H1 (cell line): ENCODE measurements around the gene ATP2C1. TPM values are rescaled to one million over a fixed set of nuclear protein-coding genes. Genes with fewer than 3 reads are reported as not detected.

Experiments used
- CTCF ChIA-PET: fragments of 300-600 bp; sonication (Branson Sonifier 250); formaldehyde crosslinking; loops from one replicate; lab custom pipeline; 2021; ENCODE audit not compliant: partially characterized antibody; lab: Charles Lee
- POLR2A ChIA-PET: fragments of 300-600 bp; sonication (Branson Sonifier 250); formaldehyde crosslinking; loops from one replicate; lab custom pipeline; 2021; ENCODE audit warnings: inconsistent platforms; ENCODE audit not compliant: partially characterized antibody; lab: Charles Lee
- DNase-seq, 2 experiments: peaks; one replicate each; pipeline versions ENCODE4 v3.0.0 to v3.0.0-alpha.2; 2010 to 2022; ENCODE audit warnings: low spot score in 2 of 2, low read depth in 1 of 2, mixed read lengths in 1 of 2
- FAIRE-seq: peaks from 2 replicates; lab custom pipeline; 2011; peaks lifted over from hg19 to GRCh38; lab: Jason Lieb, UNC
- H2AFZ ChIP-seq: 2 replicates; pipeline ENCODE4 v1.8.1; 2012; ENCODE audit warnings: low read length, inconsistent platforms
- H2AK5ac ChIP-seq: 2 replicates; pipeline ENCODE4 v1.6.1; 2013; ENCODE audit warnings: low read depth, low read length
- H2BK120ac ChIP-seq: replicated peaks from 2 replicates; pipeline ENCODE3; 2013; ENCODE audit warnings: low read depth, low read length, inconsistent platforms
- H2BK12ac ChIP-seq: 2 replicates; pipeline ENCODE4 v1.6.1; 2013; ENCODE audit warnings: low read depth, low read length
- H2BK15ac ChIP-seq: 2 replicates; pipeline ENCODE4 v1.6.1; 2013; ENCODE audit warnings: low read length
- H2BK20ac ChIP-seq: 2 replicates; pipeline ENCODE4 v1.6.1; 2013; ENCODE audit warnings: low read length
- H2BK5ac ChIP-seq: 2 replicates; pipeline ENCODE4 v1.6.1; 2013; ENCODE audit warnings: low read depth, low read length
- H3K14ac ChIP-seq: 2 replicates; pipeline ENCODE4 v1.6.1; 2013; ENCODE audit warnings: inconsistent platforms; ENCODE audit not compliant: insufficient read length
- H3K18ac ChIP-seq: 2 replicates; pipeline ENCODE4 v1.6.1; 2013; ENCODE audit warnings: low read length; ENCODE audit errors: extremely low read depth
- H3K23ac ChIP-seq: 2 replicates; pipeline ENCODE4 v1.6.1; 2013; ENCODE audit warnings: inconsistent platforms; ENCODE audit not compliant: insufficient read length
- H3K23me2 ChIP-seq: 2 replicates; pipeline ENCODE4 v1.6.1; 2013; ENCODE audit warnings: low read depth, low read length
- H3K27ac ChIP-seq: 2 replicates; pipeline ENCODE4 v1.6.1; 2011; ENCODE audit warnings: low read depth, low read length, inconsistent platforms
- H3K27me3 ChIP-seq, 4 experiments: replicated peaks in 1 of 4; 1 replicate in 1 of 4; 2 replicates in 3 of 4; pipeline versions ENCODE4 v1.6.1 to v1.8.1; 2011 to 2013; ENCODE audit warnings: low read length in 3 of 4, mild to moderate bottlenecking in 3 of 4, inconsistent platforms in 2 of 4, mixed read lengths in 2 of 4, moderate library complexity in 1 of 4; ENCODE audit not compliant: control insufficient read depth in 3 of 4, insufficient read depth in 3 of 4; ENCODE audit errors: extremely low read depth in 1 of 4
- H3K36me3 ChIP-seq, 4 experiments: 2 replicates each; pipeline versions ENCODE4 v1.6.1 to v1.8.1; 2011 to 2013; ENCODE audit warnings: mild to moderate bottlenecking in 4 of 4, low read length in 3 of 4, moderate library complexity in 2 of 4, control low read depth in 1 of 4, inconsistent platforms in 1 of 4; ENCODE audit not compliant: insufficient read depth in 4 of 4, control insufficient read depth in 2 of 4
- H3K4ac ChIP-seq: replicated peaks from 2 replicates; pipeline ENCODE3; 2013; ENCODE audit warnings: low read length, low read depth, mixed read lengths, inconsistent platforms; ENCODE audit not compliant: insufficient read length
- H3K4me1 ChIP-seq, 4 experiments: replicated peaks in 1 of 4; 1 replicate in 1 of 4; 2 replicates in 3 of 4; pipeline versions ENCODE4 v1.6.1 to v1.8.1; 2011 to 2013; ENCODE audit warnings: low read length in 3 of 4, inconsistent platforms in 2 of 4, mixed read lengths in 1 of 4; ENCODE audit not compliant: insufficient read depth in 4 of 4, control insufficient read depth in 3 of 4
- H3K4me2 ChIP-seq, 2 experiments: 2 replicates each; pipeline versions ENCODE4 v1.6.1 to v1.8.1; 2011 to 2013; ENCODE audit warnings: low read depth in 2 of 2, low read length in 2 of 2, control low read depth in 1 of 2, inconsistent platforms in 1 of 2, mild to moderate bottlenecking in 1 of 2; ENCODE audit not compliant: insufficient read depth in 1 of 2
- H3K4me3 ChIP-seq, 4 experiments: fragments of 200-600, 300-600 bp in 1 of 4; sonication (generic), shearing (Covaris generic), sonication (Bioruptor Twin) in 1 of 4; 2 replicates each; pipeline versions ENCODE4 v1.5.1 to v1.8.1; 2011 to 2016; ENCODE audit warnings: low read length in 4 of 4, low read depth in 3 of 4, control low read depth in 2 of 4, inconsistent platforms in 2 of 4, mild to moderate bottlenecking in 2 of 4, mixed read lengths in 1 of 4, moderate library complexity in 1 of 4; ENCODE audit not compliant: insufficient read depth in 2 of 4; ENCODE audit errors: extremely low read depth in 1 of 4
- H3K56ac ChIP-seq: replicated peaks from 2 replicates; pipeline ENCODE3; 2013; ENCODE audit warnings: low read depth, mild to moderate bottlenecking, mixed read lengths, low read length, inconsistent platforms; ENCODE audit not compliant: insufficient read length
- H3K79me1 ChIP-seq: 2 replicates; pipeline ENCODE4 v1.6.1; 2013; ENCODE audit warnings: low read depth, low read length, control low read depth
- H3K79me2 ChIP-seq, 2 experiments: 2 replicates each; pipeline versions ENCODE4 v1.6.1 to v1.8.1; 2012 to 2013; ENCODE audit warnings: low read length in 2 of 2, mild to moderate bottlenecking in 2 of 2, inconsistent platforms in 1 of 2; ENCODE audit not compliant: insufficient read depth in 2 of 2, control insufficient read depth in 1 of 2
- H3K9ac ChIP-seq, 4 experiments: replicated peaks in 1 of 4; 1 replicate in 1 of 4; 2 replicates in 3 of 4; pipeline versions ENCODE4 v1.6.1 to v1.8.1; 2011 to 2013; ENCODE audit warnings: low read depth in 3 of 4, low read length in 3 of 4, control low read depth in 2 of 4, mild to moderate bottlenecking in 2 of 4, moderate library complexity in 2 of 4, inconsistent platforms in 1 of 4; ENCODE audit errors: extremely low read depth in 1 of 4
- H3K9me3 ChIP-seq, 2 experiments: 2 replicates each; pipeline versions ENCODE4 v1.6.1 to v1.8.1; 2012 to 2013; ENCODE audit warnings: mild to moderate bottlenecking in 2 of 2, moderate library complexity in 2 of 2, control low read depth in 1 of 2, inconsistent platforms in 1 of 2, low read depth in 1 of 2, low read length in 1 of 2, mixed read lengths in 1 of 2; ENCODE audit not compliant: insufficient read depth in 2 of 2
- H4K20me1 ChIP-seq, 2 experiments: replicated peaks in 1 of 2; 2 replicates each; pipeline versions ENCODE3 to v1.8.1; 2011 to 2013; ENCODE audit warnings: inconsistent platforms in 2 of 2, low read length in 2 of 2, mild to moderate bottlenecking in 1 of 2; ENCODE audit not compliant: insufficient read depth in 2 of 2, control insufficient read depth in 1 of 2
- H4K5ac ChIP-seq: 2 replicates; pipeline ENCODE4 v1.6.1; 2013; ENCODE audit warnings: low read length, low read depth, mixed read lengths, inconsistent platforms; ENCODE audit not compliant: insufficient read length
- H4K8ac ChIP-seq: 2 replicates; pipeline ENCODE4 v1.8.0; 2013; ENCODE audit warnings: mild to moderate bottlenecking, moderate library complexity, low read length, inconsistent platforms; ENCODE audit not compliant: insufficient read depth; ENCODE audit errors: extremely low read depth
- H4K91ac ChIP-seq: replicated peaks from 2 replicates; pipeline ENCODE3; 2013; ENCODE audit warnings: low read length, mixed read lengths, inconsistent platforms; ENCODE audit not compliant: insufficient read length
- ASH2L ChIP-seq: fragments of 200-600, 300-600 bp; sonication (generic); IDR thresholded peaks from one replicate; pipeline ENCODE4 v1.7.1; 2017; ENCODE audit warnings: low read length
- ATF2 ChIP-seq: IDR thresholded peaks from 2 replicates; pipeline ENCODE4 v1.6.1; 2012; ENCODE audit warnings: low read length, inconsistent platforms
- CHD1 ChIP-seq: IDR thresholded peaks from 2 replicates; pipeline ENCODE4 v1.6.1; 2012; ENCODE audit warnings: low read depth, low read length, improper control_type of control experiment
- HDAC6 ChIP-seq: IDR thresholded peaks from one replicate; pipeline ENCODE4 v1.7.1; 2012; ENCODE audit warnings: low read depth, mild to moderate bottlenecking, inconsistent platforms, low read length, moderate library complexity
- KDM4A ChIP-seq: IDR thresholded peaks from one replicate; pipeline ENCODE4 v1.7.1; 2012; ENCODE audit warnings: low read depth, mild to moderate bottlenecking, moderate library complexity, low read length, inconsistent platforms; ENCODE audit not compliant: severe bottlenecking
- RFX5 ChIP-seq: IDR thresholded peaks from 2 replicates; pipeline ENCODE4 v1.6.1; 2011; ENCODE audit warnings: low read depth, low read length, improper control_type of control experiment, borderline replicate concordance
- SAP30 ChIP-seq: fragments of 300-600 bp; sonication (generic); IDR thresholded peaks from 2 replicates; pipeline ENCODE4 v1.7.1; 2012; ENCODE audit warnings: low read length, moderate library complexity, mild to moderate bottlenecking, inconsistent platforms; ENCODE audit not compliant: insufficient read depth, insufficient replicate concordance
- SIN3A ChIP-seq, 2 experiments: IDR thresholded peaks in 1 of 2; conservative IDR thresholded peaks in 1 of 2; 2 replicates each; pipeline ENCODE4 v1.6.1; 2011 to 2012; ENCODE audit warnings: low read length in 2 of 2, improper control_type of control experiment in 1 of 2, low read depth in 1 of 2, mild to moderate bottlenecking in 1 of 2
- USF2 ChIP-seq: IDR thresholded peaks from 2 replicates; pipeline ENCODE4 v1.6.1; 2011; ENCODE audit warnings: low read length, improper control_type of control experiment
- ZNF274 ChIP-seq: IDR thresholded peaks from 2 replicates; pipeline ENCODE4 v1.7.0; 2012; ENCODE audit warnings: low read length, borderline replicate concordance; ENCODE audit errors: extremely low read depth
- WGBS, 2 experiments: shearing (Covaris generic) in 1 of 2; methylation state at CpG; one replicate each; pipeline versions ENCODE4 v1.1.6 to v1.1.7; 2013 to 2015; ENCODE audit warnings: low lambda C conversion rate in 2 of 2, mixed read lengths in 2 of 2, inconsistent platforms in 1 of 2, low coverage in 1 of 2, missing lambda C conversion rate in 1 of 2; ENCODE audit not compliant: insufficient replicate concordance in 2 of 2, insufficient coverage in 1 of 2, insufficient read length in 1 of 2; ENCODE audit errors: extremely low coverage in 1 of 2, missing lambda C conversion rate in 1 of 2; 5-methylcytosine and 5-hydroxymethylcytosine counted together
- polyA plus RNA-seq, 7 experiments: library from polyadenylated mRNA; depleted of rRNA in 3 of 7; stranded (reverse) in 5 of 7; unstranded in 2 of 7; fragments of >200 nt in 5 of 7; fragments of 200-250 nt in 2 of 7; gene quantifications; 1 replicate in 5 of 7; 2 replicates in 1 of 7; 4 replicates in 1 of 7; pipeline versions ENCODE4 v1.2.1 to v1.2.3, GENCODE V29; 2011 to 2013; ENCODE audit warnings: missing spikeins in 2 of 7, mixed read lengths in 2 of 7
- total RNA-seq: library from RNA; stranded (reverse); fragmentation: NEBNext Ultra II Directional; extraction: Animal tissue kit (Norgen Biotek cat#: 25700); gene quantifications from 2 replicates; pipeline ENCODE4 v1.2.1, GENCODE V29; 2021

Gene ATP2C1
- total and polyA plus RNA-seq, 2 of the 8 experiments (the other 6 are each of a cell fraction or from before 2014, with no cell fraction given) = 50.7 to 68.5 TPM

GRCh38 chr3:130849091-130849552 lies 44.8 kb upstream of the ATP2C1 start:
- Histone ChIP-seq H3K4me1 (peaks cover 2 to 13% (median 8%) of the 10 kb centered on the region in 4 experiments), H2BK5ac (no peak overlapping the region), H3K56ac (no peak overlapping the region), H3K14ac (no peak overlapping the region), H3K23me2 (no peaks in the 10 kb centered on the region), H3K79me1 (no peaks in the 10 kb centered on the region), H3K27me3 (no peaks in the 10 kb centered on the region), H2AK5ac (no peak overlapping the region), H3K9ac (no peak overlapping the region), H3K18ac (0 out of 2 replicates have a peak overlapping the region, but pooled peaks have one; percentile 48), H2BK120ac (no peak overlapping the region), H2AFZ (peak overlapping the region; percentile 76; the same call in 1 of the 2 replicates), H3K4ac (no peak overlapping the region), H3K79me2 (no peaks in the 10 kb centered on the region), H3K23ac (no peak overlapping the region), H3K4me3 (no peak overlapping the region), H3K27ac (no peak overlapping the region), H3K4me2 (no peak overlapping the region), H4K8ac (no peak overlapping the region), H4K91ac (no peak overlapping the region), H4K5ac (no peak overlapping the region), H4K20me1 (no peaks in the 10 kb centered on the region), H3K9me3 (no peaks in the 10 kb centered on the region), H2BK20ac (no peak overlapping the region), H2BK15ac (no peak overlapping the region), H3K36me3 (no peaks in the 10 kb centered on the region), H2BK12ac (no peak overlapping the region)
- POLR2A ChIA-PET = interaction anchor here (1.9 kb wide), 1 partner anchor 9 kb away, joined by 4 read pairs; no protein-coding TSS in a partner anchor
- CTCF ChIA-PET = interaction anchor here (1.6 kb wide), 1 partner anchor 44 kb away, joined by 7 read pairs; the partner anchor contains the start of gene ATP2C1
- DNase-seq = no peak
- whole genome bisulfite sequencing, 2 experiments = 36% methylated on average over 1 of the region's 1 CpG; no CpG with 5 or more reads in 1 of the 2 experiments
- FAIRE-seq = no peak
- TF ChIP-seq CHD1 (no peak), HDAC6 (no peak), USF2 (no peak), ASH2L (no peak), KDM4A (no peak), RFX5 (no peak), ZNF274 (no peak), ATF2 (no peak), SIN3A (conservative IDR thresholded peaks at IDR 0.05 in 1 of 2, IDR thresholded peaks at IDR 0.05 in 1 of 2; ENCODE audit: low read depth in 1 of 2, low read length in 2 of 2) (no peak), SAP30 (no peak)
